ENCODE data around the gene KLHL25. TPM values are rescaled to one million over a fixed set of nuclear protein-coding genes. Genes with fewer than 3 reads are reported as not detected.
A peak's percentile ranks its signal among the peaks of the same experiment; 100 is the strongest.

The KLHL25 gene
- total RNA-seq, 1 experiment from 2014 or later = 18.4 TPM

DNA sequence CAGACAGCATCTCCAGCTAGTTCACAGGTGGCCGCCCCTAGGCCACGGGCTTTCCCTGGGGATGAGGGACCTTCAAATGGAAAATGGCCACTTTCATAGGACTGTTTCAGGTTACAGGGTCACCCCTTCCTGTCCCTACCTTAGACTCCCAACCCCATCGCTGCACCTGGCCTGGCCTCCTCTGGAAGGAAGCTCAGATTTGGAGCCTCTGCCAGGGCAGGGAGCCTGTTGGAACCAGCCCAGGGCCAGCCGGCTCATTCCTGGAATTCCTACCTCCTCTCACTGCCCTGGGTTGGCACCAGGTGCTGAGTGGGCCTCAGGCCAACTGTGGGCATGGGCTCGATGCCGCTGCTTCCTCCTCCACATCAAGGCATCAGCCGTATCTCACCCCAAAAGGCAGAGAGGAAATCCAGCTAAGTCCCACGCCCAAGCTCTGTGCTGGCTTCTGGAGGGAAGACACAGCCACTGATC, 42.2 kb downstream of the KLHL25 start:
- Histone ChIP-seq H2BK5ac (ENCODE audit: insufficient read length, low read length) (no peak overlapping the region), H3K27ac (ENCODE audit: insufficient read length, low read depth, low read length) (no peak overlapping the region), H3K56ac (ENCODE audit: insufficient read length, low read depth, low read length) (no peak overlapping the region), H4K8ac (replicated peaks; ENCODE audit: insufficient read length, low read depth, low read length) (no peak overlapping the region), H2BK12ac (ENCODE audit: insufficient read length, low read depth, low read length) (no peak overlapping the region), H2BK20ac (ENCODE audit: low read depth, low read length, poor library complexity, severe bottlenecking) (no peak overlapping the region), H3K4ac (ENCODE audit: low read depth, low read length) (no peak overlapping the region), H2AFZ (ENCODE audit: low read length) (no peak overlapping the region), H3K79me2 (ENCODE audit: insufficient read depth, low read length) (no peaks in the 10 kb centered on the region), H3K9me3 (ENCODE audit: control insufficient read depth, low read depth, low read length) (no peaks in the 10 kb centered on the region), H4K91ac (ENCODE audit: insufficient read length, low read depth, low read length) (no peak overlapping the region), H3K4me1 (ENCODE audit: insufficient read depth, low read length) (peaks cover 5% of the 10 kb centered on the region; the same call in 1 of the 2 replicates), H3K4me2 (ENCODE audit: insufficient read depth, insufficient read length, low read length) (peak overlapping the region; percentile 57), H3K14ac (ENCODE audit: insufficient read depth, low read length) (no peak overlapping the region), H4K20me1 (ENCODE audit: control insufficient read depth, insufficient read depth, insufficient read length) (no peaks in the 10 kb centered on the region), H3K9ac (ENCODE audit: extremely low read depth, insufficient read length, low read length) (no peak overlapping the region), H4K5ac (ENCODE audit: insufficient read length, low read depth, low read length) (no peak overlapping the region), H2BK15ac (ENCODE audit: low read depth, low read length) (no peak overlapping the region), H3K79me1 (ENCODE audit: insufficient read depth, low read depth, low read length, poor library complexity, severe bottlenecking) (no peaks in the 10 kb centered on the region), H2AK5ac (ENCODE audit: insufficient read length, low read length) (no peak overlapping the region), H3K27me3 (ENCODE audit: insufficient read depth, low read length) (no peaks in the 10 kb centered on the region), H3K23ac (ENCODE audit: insufficient read length, low read depth, low read length) (no peak overlapping the region), H2BK120ac (ENCODE audit: low read depth, low read length, poor library complexity, severe bottlenecking) (no peak overlapping the region), H3T11ph (ENCODE audit: low read length) (no peak overlapping the region), H3K18ac (ENCODE audit: insufficient read length, low read depth, low read length) (no peak overlapping the region), H3K23me2 (ENCODE audit: insufficient read length, low read depth, low read length, poor library complexity, severe bottlenecking) (peaks cover 4% of the 10 kb centered on the region)
- Mint-ChIP-seq H3K27me3 (ENCODE audit: low read depth) (no peaks in the 10 kb centered on the region; the same call in 1 of the 2 replicates), H3K36me3 (ENCODE audit: insufficient read depth in 1 of 3, low read depth in 3 of 3) (peaks cover 7 to 31% (median 30%) of the 10 kb centered on the region in 3 experiments; a peak in 6 of 7 replicates), H3K4me3 (peak overlapping the region; percentile 44 to 65; a peak in 4 of 5 replicates), H3K9me3 (no peaks in the 10 kb centered on the region), H3K27ac (peak overlapping the region; percentile 88 to 97 (median 96); a peak in 6 of 7 replicates), H3K4me1 (peaks cover 56 to 58% of the 10 kb centered on the region in 2 experiments)
- DNase-seq = peak; percentile 32
- no CpG with 5 or more reads among the region's 8 CpGs for WGBS (ENCODE audit: extremely low coverage, insufficient read length, low lambda C conversion rate)
- TF ChIP-seq, protein P1, sequence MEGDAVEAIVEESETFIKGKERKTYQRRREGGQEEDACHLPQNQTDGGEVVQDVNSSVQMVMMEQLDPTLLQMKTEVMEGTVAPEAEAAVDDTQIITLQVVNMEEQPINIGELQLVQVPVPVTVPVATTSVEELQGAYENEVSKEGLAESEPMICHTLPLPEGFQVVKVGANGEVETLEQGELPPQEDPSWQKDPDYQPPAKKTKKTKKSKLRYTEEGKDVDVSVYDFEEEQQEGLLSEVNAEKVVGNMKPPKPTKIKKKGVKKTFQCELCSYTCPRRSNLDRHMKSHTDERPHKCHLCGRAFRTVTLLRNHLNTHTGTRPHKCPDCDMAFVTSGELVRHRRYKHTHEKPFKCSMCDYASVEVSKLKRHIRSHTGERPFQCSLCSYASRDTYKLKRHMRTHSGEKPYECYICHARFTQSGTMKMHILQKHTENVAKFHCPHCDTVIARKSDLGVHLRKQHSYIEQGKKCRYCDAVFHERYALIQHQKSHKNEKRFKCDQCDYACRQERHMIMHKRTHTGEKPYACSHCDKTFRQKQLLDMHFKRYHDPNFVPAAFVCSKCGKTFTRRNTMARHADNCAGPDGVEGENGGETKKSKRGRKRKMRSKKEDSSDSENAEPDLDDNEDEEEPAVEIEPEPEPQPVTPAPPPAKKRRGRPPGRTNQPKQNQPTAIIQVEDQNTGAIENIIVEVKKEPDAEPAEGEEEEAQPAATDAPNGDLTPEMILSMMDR (conservative IDR thresholded peaks at IDR 0.05) = no peak
